HG03097 (cell line): ENCODE measurements around the gene SGPP2.
"Not testable (repeated sequence)": the region's sequence is repeated elsewhere in the genome, so short reads cannot be mapped to it uniquely, and the experiment has no call there.

ENCODE experiments used
- ATAC-seq: cut with Tn5 transposase; IDR thresholded peaks from one replicate; pipeline ENCODE4 v1.9.1; 2021; ENCODE audit not compliant: unreplicated experiment, low FRiP score

Gene SGPP2

GRCh38 chr2:222424276-222424728, at the start of gene SGPP2:
SGPP2 (plus strand) TSS chr2:222424543; CDS start chr2:222424603, 60 bp downstream.
- ATAC-seq: peak; percentile 27

- ATAC-seq: no peak
Measured at GRCh38 chr2:222375798-222376197, 48.5 kb upstream of the SGPP2 start.

- no peak for ATAC-seq
Measured at GRCh38 chr2:222380456-222380855, 43.9 kb upstream of the SGPP2 start.

- ATAC-seq: no peak
Measured at GRCh38 chr2:222381566-222381965, 42.8 kb upstream of the SGPP2 start.

GRCh38 chr2:222383255-222383654, 41.1 kb upstream of the SGPP2 start:
- ATAC-seq: no peak

- no peak for ATAC-seq
Measured at GRCh38 chr2:222391743-222392285, 32.5 kb upstream of the SGPP2 start.

- ATAC-seq: no peak
Measured at GRCh38 chr2:222393733-222394267, 30.5 kb upstream of the SGPP2 start.

GRCh38 chr2:222398446-222398885, 25.9 kb upstream of the SGPP2 start:
- ATAC-seq: no peak

- no peak for ATAC-seq
Measured at GRCh38 chr2:222399038-222399783, 25.1 kb upstream of the SGPP2 start.

- ATAC-seq: no peak
Measured at GRCh38 chr2:222404151-222404905, 20.0 kb upstream of the SGPP2 start.

- no peak for ATAC-seq
Measured at GRCh38 chr2:222408684-222409083, 15.7 kb upstream of the SGPP2 start.

- no peak for ATAC-seq
Measured at GRCh38 chr2:222410534-222410933, 13.8 kb upstream of the SGPP2 start.

GRCh38 chr2:222412334-222412733, 12.0 kb upstream of the SGPP2 start:
- not testable (repeated sequence) for ATAC-seq

GRCh38 chr2:222413295-222413911, 10.9 kb upstream of the SGPP2 start:
- no peak for ATAC-seq

- no peak for ATAC-seq
Measured at GRCh38 chr2:222418739-222419138, 5.6 kb upstream of the SGPP2 start.

- no peak for ATAC-seq
Measured at GRCh38 chr2:222420508-222420907, 3.8 kb upstream of the SGPP2 start.

- no peak for ATAC-seq
Measured at GRCh38 chr2:222421626-222422025, 2.7 kb upstream of the SGPP2 start.

- ATAC-seq: no peak
Measured at GRCh38 chr2:222423186-222423585, 1.2 kb upstream of the SGPP2 start.

- ATAC-seq: peak; percentile 21
Measured at GRCh38 chr2:222423632-222424275, 589 bp upstream of the SGPP2 start.
